ENCODE results near the gene CTSG.
"Not testable (repeated sequence)": the region's sequence is repeated elsewhere in the genome, so short reads cannot be mapped to it uniquely, and the experiment has no call there.

Gene CTSG

GRCh38 chr14:24576182-24576581 lies at the start of gene CTSG:
Gene CTSG, minus strand, starts transcription at chr14:24576250. Its CDS starts 27 bp downstream, at chr14:24576223.
- Mint-ChIP-seq H3K36me3 (ENCODE audit: low read depth) (no peaks in the 10 kb centered on the region), H3K27me3 (no peaks in the 10 kb centered on the region), H3K9me3 (no peaks in the 10 kb centered on the region), H3K4me3 (no peak within 1 kb of the TSS), H3K27ac (no peak within 1 kb of the TSS), H3K4me1 (no peaks in the 10 kb centered on the region)
- no peak for DNase-seq
- ATAC-seq, result no peak

GRCh38 chr14:24613747-24614146 lies 37.7 kb upstream of the CTSG start:
- no peak for ATAC-seq
- DNase-seq, result no peak
- Mint-ChIP-seq H3K27me3 (no peaks in the 10 kb centered on the region), H3K36me3 (ENCODE audit: low read depth) (no peaks in the 10 kb centered on the region), H3K9me3 (peaks cover 13% of the 10 kb centered on the region), H3K4me3 (no peak overlapping the region), H3K27ac (no peak overlapping the region), H3K4me1 (peaks cover 62% of the 10 kb centered on the region)

- Mint-ChIP-seq H3K4me1 (peaks cover 67% of the 10 kb centered on the region), H3K36me3 (ENCODE audit: low read depth) (no peaks in the 10 kb centered on the region), H3K27ac (no peak overlapping the region), H3K27me3 (no peaks in the 10 kb centered on the region), H3K9me3 (peaks cover 13% of the 10 kb centered on the region), H3K4me3 (no peak overlapping the region)
- no peak for ATAC-seq
- DNase-seq, result no peak
Observed at GRCh38 chr14:24613241-24613640, 37.2 kb upstream of the CTSG start.

- no peak overlapping the region for H3K4me3 Mint-ChIP-seq
- no peaks in the 10 kb centered on the region for H3K27me3 Mint-ChIP-seq
- H3K4me1 Mint-ChIP-seq, result peaks cover 75% of the 10 kb centered on the region
- DNase-seq (no peak), ATAC-seq (no peak)
- H3K27ac Mint-ChIP-seq, result peak overlapping the region; percentile 28
- H3K9me3 Mint-ChIP-seq, result peaks cover 13% of the 10 kb centered on the region
- no peaks in the 10 kb centered on the region for H3K36me3 Mint-ChIP-seq (ENCODE audit: low read depth)
Observed at GRCh38 chr14:24612196-24612595, 36.1 kb upstream of the CTSG start.

GRCh38 chr14:24609655-24610344 lies 33.8 kb upstream of the CTSG start, which contains the start of gene GZMH:
Gene GZMH, minus strand, starts transcription at chr14:24609685. Its CDS starts 72 bp downstream, at chr14:24609613.
- peak within 1 kb of the TSS; percentile 81 for H3K4me3 Mint-ChIP-seq
- H3K36me3 Mint-ChIP-seq (ENCODE audit: low read depth), result peaks cover 4% of the 10 kb centered on the region
- ATAC-seq, result peak; percentile 87
- no peaks in the 10 kb centered on the region for H3K27me3 Mint-ChIP-seq
- H3K9me3 Mint-ChIP-seq, result peaks cover 13% of the 10 kb centered on the region
- H3K27ac Mint-ChIP-seq, result peak within 1 kb of the TSS; percentile 79
- peaks cover 89% of the 10 kb centered on the region for H3K4me1 Mint-ChIP-seq
- no peak for DNase-seq

- Mint-ChIP-seq H3K27me3 (peaks cover 6% of the 10 kb centered on the region), H3K27ac (peak overlapping the region; percentile 79), H3K4me1 (peaks cover 75% of the 10 kb centered on the region), H3K4me3 (peak overlapping the region; percentile 81), H3K9me3 (peaks cover 13% of the 10 kb centered on the region), H3K36me3 (ENCODE audit: low read depth) (peaks cover 4% of the 10 kb centered on the region)
- ATAC-seq (peak; percentile 13), DNase-seq (no peak)
Observed at GRCh38 chr14:24607635-24608514, 31.8 kb upstream of the CTSG start.

GRCh38 chr14:24607081-24607480 lies 31.0 kb upstream of the CTSG start:
- peaks cover 67% of the 10 kb centered on the region for H3K4me1 Mint-ChIP-seq
- DNase-seq, result no peak
- ATAC-seq, result no peak
- peak overlapping the region; percentile 81 for H3K4me3 Mint-ChIP-seq
- peak overlapping the region; percentile 78 for H3K27ac Mint-ChIP-seq
- peaks cover 6% of the 10 kb centered on the region for H3K27me3 Mint-ChIP-seq
- H3K9me3 Mint-ChIP-seq, result peaks cover 12% of the 10 kb centered on the region
- H3K36me3 Mint-ChIP-seq (ENCODE audit: low read depth), result peaks cover 4% of the 10 kb centered on the region

GRCh38 chr14:24606297-24606696 lies 30.2 kb upstream of the CTSG start:
- Mint-ChIP-seq H3K36me3 (ENCODE audit: low read depth) (peaks cover 4% of the 10 kb centered on the region), H3K4me1 (peaks cover 60% of the 10 kb centered on the region)

GRCh38 chr14:24605435-24606190 lies 29.6 kb upstream of the CTSG start:
- Mint-ChIP-seq H3K4me1 (peaks cover 54% of the 10 kb centered on the region), H3K4me3 (peak overlapping the region; percentile 81), H3K27ac (peak overlapping the region; percentile 86)

More at GRCh38 chr14:24606297-24606696, 30.2 kb upstream of the CTSG start:
- Mint-ChIP-seq H3K27me3 (peaks cover 8% of the 10 kb centered on the region), H3K27ac (peak overlapping the region; percentile 86), H3K4me3 (peak overlapping the region; percentile 81), H3K9me3 (peaks cover 4% of the 10 kb centered on the region)
- DNase-seq (no peak), ATAC-seq (no peak)

GRCh38 chr14:24597403-24597802 lies 21.4 kb upstream of the CTSG start:
- Mint-ChIP-seq H3K36me3 (ENCODE audit: low read depth) (no peaks in the 10 kb centered on the region), H3K9me3 (peaks cover 41% of the 10 kb centered on the region), H3K4me3 (no peak overlapping the region), H3K27ac (no peak overlapping the region), H3K4me1 (peaks cover 5% of the 10 kb centered on the region), H3K27me3 (peaks cover 16% of the 10 kb centered on the region)
- no peak for DNase-seq
- ATAC-seq, result no peak

More at GRCh38 chr14:24605435-24606190, 29.6 kb upstream of the CTSG start:
- ATAC-seq (peak; percentile 73), DNase-seq (peak; percentile 82)
- peaks cover 4% of the 10 kb centered on the region for H3K36me3 Mint-ChIP-seq (ENCODE audit: low read depth)
- H3K27me3 Mint-ChIP-seq, result peaks cover 8% of the 10 kb centered on the region
- H3K9me3 Mint-ChIP-seq, result no peaks in the 10 kb centered on the region

- Mint-ChIP-seq H3K4me1 (peaks cover 5% of the 10 kb centered on the region), H3K27me3 (peaks cover 20% of the 10 kb centered on the region), H3K4me3 (no peak overlapping the region), H3K27ac (no peak overlapping the region), H3K9me3 (peaks cover 39% of the 10 kb centered on the region), H3K36me3 (ENCODE audit: low read depth) (no peaks in the 10 kb centered on the region)
- no peak for ATAC-seq
- no peak for DNase-seq
Observed at GRCh38 chr14:24595073-24595808, 19.2 kb upstream of the CTSG start.

GRCh38 chr14:24591004-24591403 lies 15.0 kb upstream of the CTSG start:
- DNase-seq; ATAC-seq; H3K4me1 Mint-ChIP-seq; H3K27ac Mint-ChIP-seq; H3K36me3 Mint-ChIP-seq (ENCODE audit: low read depth); H3K4me3 Mint-ChIP-seq: not testable (repeated sequence)
- H3K27me3 Mint-ChIP-seq, result peaks cover 13% of the 10 kb centered on the region
- peaks cover 22% of the 10 kb centered on the region for H3K9me3 Mint-ChIP-seq

GRCh38 chr14:24584402-24584801 lies 8.4 kb upstream of the CTSG start:
- H3K4me3 Mint-ChIP-seq; H3K27me3 Mint-ChIP-seq; ATAC-seq; H3K4me1 Mint-ChIP-seq; H3K27ac Mint-ChIP-seq; DNase-seq; H3K36me3 Mint-ChIP-seq (ENCODE audit: low read depth): not testable (repeated sequence)
- peaks cover 15% of the 10 kb centered on the region for H3K9me3 Mint-ChIP-seq

- H3K27ac Mint-ChIP-seq, result no peak overlapping the region
- DNase-seq, result no peak
- no peaks in the 10 kb centered on the region for H3K9me3 Mint-ChIP-seq
- no peaks in the 10 kb centered on the region for H3K4me1 Mint-ChIP-seq
- no peak overlapping the region for H3K4me3 Mint-ChIP-seq
- ATAC-seq, result no peak
- no peaks in the 10 kb centered on the region for H3K36me3 Mint-ChIP-seq (ENCODE audit: low read depth)
- H3K27me3 Mint-ChIP-seq, result no peaks in the 10 kb centered on the region
Observed at GRCh38 chr14:24578558-24578957, 2.5 kb upstream of the CTSG start.
